Putamen (tissue), 1 donor: ENCODE measurements around the gene RASSF4.

Experiments used
- DNase-seq: peaks from one replicate; pipeline ENCODE4 v3.0.0-alpha.2; 2016; ENCODE audit warnings: low spot score

The RASSF4 gene

GRCh38 chr10:44975431-44976331 is 16.1 kb downstream of the RASSF4 start:
- DNase-seq: no peak

GRCh38 chr10:44976352-44977198 is 17.0 kb downstream of the RASSF4 start:
- DNase-seq: no peak

- no peak for DNase-seq
Measured at GRCh38 chr10:44977287-44978212, 17.9 kb downstream of the RASSF4 start.

- DNase-seq: no peak
Measured at GRCh38 chr10:44978213-44978569, 18.6 kb downstream of the RASSF4 start.

- DNase-seq: no peak
Measured at GRCh38 chr10:44978570-44979280, 19.1 kb downstream of the RASSF4 start, which contains the start of gene DEPP1. Gene DEPP1 (minus strand): TSS chr10:44978809. CDS start chr10:44978030, 779 bp downstream.

GRCh38 chr10:44979281-44980191 is 19.9 kb downstream of the RASSF4 start:
- no peak for DNase-seq

GRCh38 chr10:44980309-44981171 is 20.9 kb downstream of the RASSF4 start:
- DNase-seq: no peak

- DNase-seq: no peak
Measured at GRCh38 chr10:44981172-44982113, 21.8 kb downstream of the RASSF4 start.

GRCh38 chr10:44982114-44982460 is 22.5 kb downstream of the RASSF4 start:
- DNase-seq: no peak

GRCh38 chr10:44982496-44982895 is 22.9 kb downstream of the RASSF4 start:
- no peak for DNase-seq

GRCh38 chr10:44983066-44983894 is 23.7 kb downstream of the RASSF4 start:
- DNase-seq: no peak

GRCh38 chr10:44983895-44984278 is 24.3 kb downstream of the RASSF4 start:
- no peak for DNase-seq

GRCh38 chr10:44984671-44985101 is 25.1 kb downstream of the RASSF4 start:
- DNase-seq: no peak

- no peak for DNase-seq
Measured at GRCh38 chr10:44985175-44985681, 25.6 kb downstream of the RASSF4 start.

- no peak for DNase-seq
Measured at GRCh38 chr10:44986179-44986578, 26.6 kb downstream of the RASSF4 start.

GRCh38 chr10:44986670-44987069 is 27.1 kb downstream of the RASSF4 start:
- no peak for DNase-seq
